MM.1S (cell line): Measurements from ENCODE around the gene YAE1.
"Not testable (repeated sequence)": the region's sequence is repeated elsewhere in the genome, so short reads cannot be mapped to it uniquely, and the experiment has no call there.

Source experiments
- DNase-seq: peaks from one replicate; pipeline ENCODE4 v3.0.0-alpha.2; 2015
- H2AFZ ChIP-seq: fragments of 300-600 bp; sonication (generic); 2 replicates; pipeline ENCODE4 v1.6.0; 2016; ENCODE audit warnings: antibody characterized with exemption, low read length
- H3F3A ChIP-seq: fragments of 300-600 bp; sonication (generic); 2 replicates; pipeline ENCODE4 v1.6.1; 2016; ENCODE audit warnings: mild to moderate bottlenecking, antibody characterized with exemption, low read length, moderate library complexity, mixed read lengths; ENCODE audit not compliant: insufficient read depth
- H3K27ac ChIP-seq: fragments of 300-600 bp; sonication (generic); 2 replicates; pipeline ENCODE4 v1.5.1; 2016; ENCODE audit warnings: mild to moderate bottlenecking, low read length
- H3K27me3 ChIP-seq: fragments of 300-600 bp; sonication (generic); replicated peaks from 2 replicates; pipeline ENCODE4 v1.6.0; 2016; ENCODE audit warnings: low read length; ENCODE audit not compliant: insufficient read depth
- H3K36me3 ChIP-seq: fragments of 300-600 bp; sonication (generic); replicated peaks from 2 replicates; pipeline ENCODE4 v1.6.1; 2016; ENCODE audit warnings: mild to moderate bottlenecking, low read length, mixed read lengths; ENCODE audit not compliant: insufficient read depth
- H3K4me1 ChIP-seq: fragments of 300-600 bp; sonication (generic); 2 replicates; pipeline ENCODE4 v1.6.1; 2016; ENCODE audit warnings: low read length, mixed read lengths
- H3K4me2 ChIP-seq: fragments of 300-600 bp; sonication (generic); 2 replicates; pipeline ENCODE4 v1.6.0; 2016; ENCODE audit warnings: low read depth, low read length
- H3K4me3 ChIP-seq: fragments of 300-600 bp; sonication (generic); 2 replicates; pipeline ENCODE4 v1.5.1; 2016; ENCODE audit warnings: low read length, mixed read lengths
- H3K79me2 ChIP-seq: fragments of 300-600 bp; sonication (generic); 2 replicates; pipeline ENCODE4 v1.6.1; 2016; ENCODE audit warnings: mixed run types, low read length, mixed read lengths
- H3K9ac ChIP-seq: fragments of 300-600 bp; sonication (generic); 2 replicates; pipeline ENCODE4 v1.6.1; 2016; ENCODE audit warnings: low read length, mixed read lengths
- H3K9me2 ChIP-seq: fragments of 300-600 bp; sonication (generic); replicated peaks from 2 replicates; pipeline ENCODE4 v1.6.1; 2016; ENCODE audit warnings: mild to moderate bottlenecking, low read length, mixed read lengths; ENCODE audit not compliant: insufficient read depth
- H3K9me3 ChIP-seq: fragments of 300-600 bp; sonication (generic); replicated peaks from 2 replicates; pipeline ENCODE4 v1.6.1; 2016; ENCODE audit warnings: mild to moderate bottlenecking, low read length, mixed read lengths; ENCODE audit not compliant: insufficient read depth
- H4K20me1 ChIP-seq: fragments of 300-600 bp; sonication (generic); 2 replicates; pipeline ENCODE4 v1.6.1; 2016; ENCODE audit warnings: mild to moderate bottlenecking, low read length, moderate library complexity, mixed read lengths; ENCODE audit not compliant: insufficient read depth
- CTCF ChIP-seq: fragments of 300-600 bp; sonication (generic); IDR thresholded peaks from 2 replicates; pipeline ENCODE4 v1.5.1; 2016; ENCODE audit warnings: antibody characterized with exemption, low read length, mixed read lengths
- EZH2 ChIP-seq: fragments of 300-600 bp; sonication (generic); optimal IDR thresholded peaks from 2 replicates; pipeline ENCODE3; 2017; ENCODE audit warnings: low read depth, mild to moderate bottlenecking, antibody characterized with exemption, low read length, mixed read lengths
- EZH2phosphoT487 ChIP-seq: fragments of 300-600 bp; sonication (generic); IDR thresholded peaks from 2 replicates; pipeline ENCODE4 v1.6.1; 2018; ENCODE audit warnings: antibody characterized with exemption, low read length

Gene YAE1

GRCh38 chr7:39541511-39541910 is 24.7 kb upstream of the YAE1 start:
- no peak overlapping the region for H3K4me2 ChIP-seq
- TF ChIP-seq EZH2: no peak
- TF ChIP-seq EZH2phosphoT487: no peak
- no peak overlapping the region for H3K4me3 ChIP-seq
- no peaks in the 10 kb centered on the region for H3K36me3 ChIP-seq
- no peak overlapping the region for H2AFZ ChIP-seq
- no peaks in the 10 kb centered on the region for H3F3A ChIP-seq
- no peak overlapping the region for H3K9ac ChIP-seq
- H3K4me1 ChIP-seq: no peaks in the 10 kb centered on the region
- no peaks in the 10 kb centered on the region for H3K9me3 ChIP-seq
- H3K79me2 ChIP-seq: no peaks in the 10 kb centered on the region
- H3K9me2 ChIP-seq: no peaks in the 10 kb centered on the region
- no peaks in the 10 kb centered on the region for H3K27me3 ChIP-seq
- H3K27ac ChIP-seq: no peak overlapping the region
- DNase-seq: no peak
- H4K20me1 ChIP-seq: no peaks in the 10 kb centered on the region

- not testable (repeated sequence) for H3K79me2 ChIP-seq, H4K20me1 ChIP-seq, H3K9ac ChIP-seq, H3K36me3 ChIP-seq, H3K4me2 ChIP-seq, H3F3A ChIP-seq, H3K9me2 ChIP-seq, H3K4me1 ChIP-seq, H2AFZ ChIP-seq, H3K27me3 ChIP-seq, H3K4me3 ChIP-seq, DNase-seq, H3K27ac ChIP-seq, H3K9me3 ChIP-seq
These were observed 21.4 kb upstream of the YAE1 start for GRCh38 chr7:39544774-39545173.

GRCh38 chr7:39547336-39547735 is 18.9 kb upstream of the YAE1 start:
- Histone ChIP-seq H3K4me3 (no peak overlapping the region), H3F3A (no peaks in the 10 kb centered on the region), H4K20me1 (no peaks in the 10 kb centered on the region), H3K9me3 (no peaks in the 10 kb centered on the region), H3K27me3 (no peaks in the 10 kb centered on the region), H3K79me2 (no peaks in the 10 kb centered on the region), H3K9ac (no peak overlapping the region), H3K4me1 (no peaks in the 10 kb centered on the region), H3K27ac (no peak overlapping the region), H3K9me2 (no peaks in the 10 kb centered on the region), H3K4me2 (no peak overlapping the region), H2AFZ (no peak overlapping the region), H3K36me3 (no peaks in the 10 kb centered on the region)
- no peak for DNase-seq
- TF ChIP-seq EZH2 (no peak), CTCF (no peak), EZH2phosphoT487 (no peak)

- no peak overlapping the region for H3K27ac ChIP-seq
- no peak overlapping the region for H3K9ac ChIP-seq
- H3K27me3 ChIP-seq: no peaks in the 10 kb centered on the region
- H3F3A ChIP-seq: no peaks in the 10 kb centered on the region
- DNase-seq: no peak
- no peaks in the 10 kb centered on the region for H3K36me3 ChIP-seq
- no peaks in the 10 kb centered on the region for H4K20me1 ChIP-seq
- no peak overlapping the region for H3K4me3 ChIP-seq
- H3K4me1 ChIP-seq: no peaks in the 10 kb centered on the region
- no peak overlapping the region for H3K4me2 ChIP-seq
- H3K79me2 ChIP-seq: no peaks in the 10 kb centered on the region
- H2AFZ ChIP-seq: no peak overlapping the region
- TF ChIP-seq EZH2: no peak
- TF ChIP-seq EZH2phosphoT487: no peak
- no peak for TF ChIP-seq CTCF
- H3K9me2 ChIP-seq: no peaks in the 10 kb centered on the region
- H3K9me3 ChIP-seq: no peaks in the 10 kb centered on the region
These were observed 15.8 kb upstream of the YAE1 start for GRCh38 chr7:39550411-39550810.
